DND-41 (cell line): ENCODE measurements around the gene PIGX.
A peak's percentile ranks its signal among the peaks of the same experiment; 100 is the strongest.
"Not testable (repeated sequence)": the region's sequence is repeated elsewhere in the genome, so short reads cannot be mapped to it uniquely, and the experiment has no call there.

ENCODE experiments used
- ATAC-seq: fragments of 200-7000 bp; cut with Tn5 transposase; 3 replicates; pipeline ENCODE4 v1.9.1; 2021; ENCODE audit warnings: low read depth; ENCODE audit not compliant: insufficient read depth
- DNase-seq: peaks from one replicate; pipeline ENCODE4 v3.0.0-alpha.2; 2020
- H2AFZ ChIP-seq: 2 replicates; pipeline ENCODE4 v1.6.0; 2012; ENCODE audit warnings: low read depth, low read length
- H3K27ac ChIP-seq: 2 replicates; pipeline ENCODE4 v1.5.1; 2012; ENCODE audit warnings: low read length, inconsistent platforms
- H3K27me3 ChIP-seq: fragments of 200-600 bp; sonication (generic); 2 replicates; pipeline ENCODE4 v1.6.0; 2012; ENCODE audit warnings: low read length, mild to moderate bottlenecking, inconsistent platforms; ENCODE audit not compliant: insufficient read depth, poor library complexity
- H3K36me3 ChIP-seq: 2 replicates; pipeline ENCODE4 v1.5.1; 2012; ENCODE audit warnings: low read length, inconsistent platforms; ENCODE audit not compliant: insufficient read depth
- H3K4me1 ChIP-seq: 2 replicates; pipeline ENCODE4 v1.5.1; 2012; ENCODE audit warnings: mild to moderate bottlenecking, low read length; ENCODE audit not compliant: insufficient read depth
- H3K4me2 ChIP-seq: 2 replicates; pipeline ENCODE4 v1.6.0; 2012; ENCODE audit warnings: mild to moderate bottlenecking, moderate library complexity, low read length, inconsistent platforms; ENCODE audit not compliant: insufficient read depth
- H3K4me3 ChIP-seq, 2 experiments: fragments of 200-600 bp in 1 of 2; shearing (Covaris generic) in 1 of 2; 2 replicates each; pipeline ENCODE4 v1.5.1; 2012 to 2016; ENCODE audit warnings: inconsistent platforms in 2 of 2, low read length in 2 of 2, mild to moderate bottlenecking in 2 of 2, low read depth in 1 of 2, moderate library complexity in 1 of 2
- H3K79me2 ChIP-seq: 2 replicates; pipeline ENCODE4 v1.6.0; 2012; ENCODE audit warnings: low read length, inconsistent platforms; ENCODE audit not compliant: insufficient read depth
- H3K9ac ChIP-seq: 2 replicates; pipeline ENCODE4 v1.6.0; 2012; ENCODE audit warnings: low read depth, mild to moderate bottlenecking, inconsistent platforms, low read length, moderate library complexity
- H3K9me3 ChIP-seq: 2 replicates; pipeline ENCODE4 v1.5.1; 2012; ENCODE audit warnings: low read length, moderate library complexity, mild to moderate bottlenecking, inconsistent platforms; ENCODE audit not compliant: insufficient read depth, severe bottlenecking
- H4K20me1 ChIP-seq: 2 replicates; pipeline ENCODE4 v1.6.0; 2012; ENCODE audit warnings: low read length; ENCODE audit not compliant: insufficient read depth
- CTCF ChIP-seq: IDR thresholded peaks from 2 replicates; pipeline ENCODE4 v1.5.1; 2012; ENCODE audit warnings: borderline replicate concordance, low read length, moderate library complexity, mild to moderate bottlenecking; ENCODE audit not compliant: poor library complexity, severe bottlenecking; ENCODE audit errors: extremely low read depth
- EZH2 ChIP-seq: IDR thresholded peaks from 3 replicates; pipeline ENCODE4 v1.6.1; 2012; ENCODE audit warnings: borderline replicate concordance, low read depth, mild to moderate bottlenecking, moderate library complexity, low read length, inconsistent platforms; ENCODE audit not compliant: severe bottlenecking

PIGX gene

GRCh38 chr3:196712514-196713413, 587 bp downstream of the PIGX start:
- H3K36me3 ChIP-seq: peaks cover 5% of the 10 kb centered on the region
- peaks cover 53% of the 10 kb centered on the region for H3K79me2 ChIP-seq
- peaks cover 33% of the 10 kb centered on the region for H3K4me1 ChIP-seq
- H3K9me3 ChIP-seq: no peaks in the 10 kb centered on the region
- H3K4me3 ChIP-seq: peak overlapping the region; percentile 31 to 77; a peak in 3 of 4 replicates
- H4K20me1 ChIP-seq: no peaks in the 10 kb centered on the region
- peak overlapping the region; percentile 87 for H3K4me2 ChIP-seq
- peak overlapping the region; percentile 82 for H3K27ac ChIP-seq
- ATAC-seq (peak; percentile 47), DNase-seq (no peak)
- no peaks in the 10 kb centered on the region for H3K27me3 ChIP-seq
- peak overlapping the region; percentile 83 for H2AFZ ChIP-seq
- TF ChIP-seq EZH2 (no peak), CTCF (no peak)
- peak overlapping the region; percentile 76 for H3K9ac ChIP-seq

- not testable (repeated sequence) for H3K9ac ChIP-seq, DNase-seq, H3K4me3 ChIP-seq, H3K9me3 ChIP-seq, H2AFZ ChIP-seq, H4K20me1 ChIP-seq, ATAC-seq, H3K27me3 ChIP-seq, H3K4me2 ChIP-seq, H3K27ac ChIP-seq
- peaks cover 75% of the 10 kb centered on the region for H3K79me2 ChIP-seq
- H3K36me3 ChIP-seq: peaks cover 34% of the 10 kb centered on the region
- H3K4me1 ChIP-seq: peaks cover 19% of the 10 kb centered on the region
These were observed 5.0 kb downstream of the PIGX start for GRCh38 chr3:196717162-196717561.

- H3K27me3 ChIP-seq: no peaks in the 10 kb centered on the region
- no peak for ATAC-seq
- no peak overlapping the region for H2AFZ ChIP-seq
- no peak overlapping the region for H3K9ac ChIP-seq
- peaks cover 58% of the 10 kb centered on the region for H3K36me3 ChIP-seq
- TF ChIP-seq EZH2 (no peak), CTCF (no peak)
- no peaks in the 10 kb centered on the region for H3K9me3 ChIP-seq
- no peak for DNase-seq
- no peaks in the 10 kb centered on the region for H3K4me1 ChIP-seq
- no peak overlapping the region for H3K4me3 ChIP-seq
- no peak overlapping the region for H3K4me2 ChIP-seq
- H4K20me1 ChIP-seq: no peaks in the 10 kb centered on the region
- no peak overlapping the region for H3K27ac ChIP-seq
- peaks cover 41% of the 10 kb centered on the region for H3K79me2 ChIP-seq
These were observed 8.9 kb downstream of the PIGX start for GRCh38 chr3:196721097-196721496.

- Histone ChIP-seq H3K9me3 (no peaks in the 10 kb centered on the region), H3K9ac (no peak overlapping the region), H3K27ac (no peak overlapping the region), H3K27me3 (no peaks in the 10 kb centered on the region), H4K20me1 (no peaks in the 10 kb centered on the region), H3K4me2 (no peak overlapping the region), H3K79me2 (no peaks in the 10 kb centered on the region; the same call in 1 of the 2 replicates), H2AFZ (no peak overlapping the region), H3K4me1 (no peaks in the 10 kb centered on the region), H3K36me3 (peaks cover 51% of the 10 kb centered on the region), H3K4me3 (no peak overlapping the region)
- ATAC-seq (no peak), DNase-seq (no peak)
- TF ChIP-seq EZH2: no peak
- no peak for TF ChIP-seq CTCF
These were observed 14.9 kb downstream of the PIGX start for GRCh38 chr3:196726788-196727675.
